DOHH2 (cell line): ENCODE data around the gene SMCHD1.

Experiments
- H3F3A ChIP-seq: fragments of 200-600 bp; sonication (generic), shearing (Covaris generic); 2 replicates; pipeline ENCODE4 v1.6.0; 2016; ENCODE audit warnings: antibody characterized with exemption, mild to moderate bottlenecking; ENCODE audit not compliant: control insufficient read depth, insufficient read depth
- H3K27ac ChIP-seq: fragments of 200-600 bp; sonication (generic); 2 replicates; pipeline ENCODE4 v1.5.1; 2014; ENCODE audit warnings: low read depth, mild to moderate bottlenecking, low read length, moderate library complexity
- H3K27me3 ChIP-seq: fragments of 200-600 bp; sonication (generic); 2 replicates; pipeline ENCODE4 v1.6.1; 2014; ENCODE audit warnings: mild to moderate bottlenecking, low read length, mixed read lengths; ENCODE audit not compliant: control insufficient read depth
- H3K36me3 ChIP-seq: fragments of 200-600 bp; sonication (generic); 2 replicates; pipeline ENCODE4 v1.6.1; 2014; ENCODE audit warnings: mild to moderate bottlenecking, low read length, moderate library complexity, mixed read lengths; ENCODE audit not compliant: control insufficient read depth
- H3K4me1 ChIP-seq: fragments of 200-600 bp; sonication (generic); 2 replicates; pipeline ENCODE4 v1.6.1; 2014; ENCODE audit warnings: mild to moderate bottlenecking, low read length, mixed read lengths; ENCODE audit not compliant: control insufficient read depth
- H3K4me2 ChIP-seq: fragments of 200-600 bp; sonication (generic); 2 replicates; pipeline ENCODE4 v1.6.0; 2014; ENCODE audit warnings: mild to moderate bottlenecking, low read length, moderate library complexity
- H3K4me3 ChIP-seq: fragments of 200-600 bp; sonication (generic); 2 replicates; pipeline ENCODE4 v1.5.1; 2014; ENCODE audit warnings: mild to moderate bottlenecking, low read length, mixed read lengths
- H3K79me2 ChIP-seq: fragments of 200-600 bp; sonication (generic); 2 replicates; pipeline ENCODE4 v1.6.1; 2014; ENCODE audit warnings: mild to moderate bottlenecking, low read length, mixed read lengths; ENCODE audit not compliant: control insufficient read depth
- H3K9me2 ChIP-seq: fragments of 200-600 bp; sonication (generic); replicated peaks from 2 replicates; pipeline ENCODE4 v1.6.1; 2014; ENCODE audit warnings: mild to moderate bottlenecking, low read length, mixed read lengths; ENCODE audit not compliant: control insufficient read depth
- H3K9me3 ChIP-seq: fragments of 200-600 bp; sonication (generic); 2 replicates; pipeline ENCODE4 v1.6.1; 2014; ENCODE audit warnings: antibody characterized with exemption, low read length, mixed read lengths; ENCODE audit not compliant: control insufficient read depth, insufficient read depth
- H4K20me1 ChIP-seq: fragments of 200-600 bp; sonication (generic); 2 replicates; pipeline ENCODE4 v1.6.0; 2014; ENCODE audit warnings: low read depth, mild to moderate bottlenecking, antibody characterized with exemption, low read length, moderate library complexity; ENCODE audit not compliant: control insufficient read depth, insufficient read depth
- CTCF ChIP-seq: fragments of 200-600 bp; sonication (generic); IDR thresholded peaks from one replicate; pipeline ENCODE4 v1.5.1; 2014; ENCODE audit warnings: antibody characterized with exemption, mild to moderate bottlenecking, low read depth, low read length; ENCODE audit not compliant: poor library complexity, severe bottlenecking
- EZH2phosphoT487 ChIP-seq: fragments of 200-600 bp; sonication (generic); IDR thresholded peaks from 2 replicates; pipeline ENCODE4 v1.6.1; 2017; ENCODE audit warnings: borderline replicate concordance, mild to moderate bottlenecking, antibody characterized with exemption, low read length, moderate library complexity, mixed read lengths

SMCHD1 gene

GRCh38 chr18:2715990-2716389 lies 60.5 kb downstream of the SMCHD1 start:
- Histone ChIP-seq H3K4me3 (no peak overlapping the region), H3K27ac (no peak overlapping the region), H3K9me2 (no peaks in the 10 kb centered on the region), H4K20me1 (no peaks in the 10 kb centered on the region), H3F3A (0 out of 2 replicates have a peak, but pooled peaks cover 2% of the 10 kb centered on the region), H3K4me1 (no peaks in the 10 kb centered on the region), H3K9me3 (no peaks in the 10 kb centered on the region), H3K27me3 (no peaks in the 10 kb centered on the region), H3K36me3 (peaks cover 93% of the 10 kb centered on the region), H3K4me2 (no peak overlapping the region), H3K79me2 (peaks cover 52% of the 10 kb centered on the region)
- TF ChIP-seq EZH2phosphoT487 (no peak), CTCF (no peak)

GRCh38 chr18:2716394-2717326 lies 61.1 kb downstream of the SMCHD1 start:
- H3K9me3 ChIP-seq, result no peaks in the 10 kb centered on the region
- peaks cover 50% of the 10 kb centered on the region for H3K79me2 ChIP-seq
- no peaks in the 10 kb centered on the region for H3K4me1 ChIP-seq
- no peak overlapping the region for H3K27ac ChIP-seq
- no peak overlapping the region for H3K4me2 ChIP-seq
- H3K36me3 ChIP-seq, result peaks cover 95% of the 10 kb centered on the region
- no peaks in the 10 kb centered on the region for H4K20me1 ChIP-seq
- H3F3A ChIP-seq, result 0 out of 2 replicates have a peak, but pooled peaks cover 2% of the 10 kb centered on the region
- H3K27me3 ChIP-seq, result no peaks in the 10 kb centered on the region
- no peak for TF ChIP-seq EZH2phosphoT487
- TF ChIP-seq CTCF, result no peak
- H3K4me3 ChIP-seq, result no peak overlapping the region
- H3K9me2 ChIP-seq, result no peaks in the 10 kb centered on the region

- TF ChIP-seq CTCF (no peak), EZH2phosphoT487 (no peak)
- Histone ChIP-seq H3K27ac (no peak overlapping the region), H3K79me2 (peaks cover 48% of the 10 kb centered on the region), H3F3A (0 out of 2 replicates have a peak, but pooled peaks cover 2% of the 10 kb centered on the region), H3K9me3 (no peaks in the 10 kb centered on the region), H3K4me3 (no peak overlapping the region), H3K4me2 (no peak overlapping the region), H3K9me2 (no peaks in the 10 kb centered on the region), H3K27me3 (no peaks in the 10 kb centered on the region), H3K36me3 (peaks cover 95% of the 10 kb centered on the region), H3K4me1 (no peaks in the 10 kb centered on the region), H4K20me1 (no peaks in the 10 kb centered on the region)
Observed at GRCh38 chr18:2717407-2717806, 61.9 kb downstream of the SMCHD1 start.
